Measurements from ENCODE around the gene IMMP2L. TPM values are rescaled to one million over a fixed set of nuclear protein-coding genes. Genes with fewer than 3 reads are reported as not detected.

Gene IMMP2L
- total and polyA plus RNA-seq, 2 of the 8 experiments (the other 6 are each of a cell fraction or from before 2014, with no cell fraction given), result 2.3 to 10.1 TPM

GRCh38 chr7:111192614-111193413 lies 369.5 kb downstream of the IMMP2L start:
- no peak overlapping the region for H3K23ac ChIP-seq (ENCODE audit: insufficient read length)
- no peak overlapping the region for H2BK12ac ChIP-seq (ENCODE audit: low read depth, low read length)
- H3K79me1 ChIP-seq (ENCODE audit: low read depth, low read length), result no peaks in the 10 kb centered on the region
- H4K91ac ChIP-seq (replicated peaks; ENCODE audit: insufficient read length, low read length), result no peak overlapping the region
- H2BK5ac ChIP-seq (ENCODE audit: low read depth, low read length), result no peak overlapping the region
- no peak overlapping the region for H2AK5ac ChIP-seq (ENCODE audit: low read depth, low read length)
- no peak overlapping the region for H3K4me3 ChIP-seq (ENCODE audit: extremely low read depth in 1 of 4, insufficient read depth in 2 of 4, low read depth in 3 of 4, low read length in 4 of 4)
- H3K9me3 ChIP-seq (ENCODE audit: insufficient read depth in 2 of 2, low read depth in 1 of 2, low read length in 1 of 2), result no peaks in the 10 kb centered on the region
- H3K27me3 ChIP-seq (replicated peaks in 1 of 4; ENCODE audit: control insufficient read depth in 3 of 4, extremely low read depth in 1 of 4, insufficient read depth in 3 of 4, low read length in 3 of 4), result no peaks in the 10 kb centered on the region
- no peak overlapping the region for H2BK15ac ChIP-seq (ENCODE audit: low read length)
- ChIA-PET CTCF (ENCODE audit: partially characterized antibody) (interaction anchor here (0.6 kb wide), 1 partner anchor 19 kb away, joined by 3 read pairs; no protein-coding TSS in a partner anchor), POLR2A (ENCODE audit: partially characterized antibody) (no interaction called here)
- no peak overlapping the region for H3K56ac ChIP-seq (replicated peaks; ENCODE audit: insufficient read length, low read depth, low read length)
- no peak for FAIRE-seq
- H3K9ac ChIP-seq (replicated peaks in 1 of 4; ENCODE audit: extremely low read depth in 1 of 4, low read depth in 3 of 4, low read length in 3 of 4), result no peak overlapping the region
- H2BK20ac ChIP-seq (ENCODE audit: low read length), result no peak overlapping the region
- no peaks in the 10 kb centered on the region for H3K36me3 ChIP-seq (ENCODE audit: control insufficient read depth in 2 of 4, insufficient read depth in 4 of 4, low read length in 3 of 4)
- H2AFZ ChIP-seq (ENCODE audit: low read length), result no peak overlapping the region
- H4K8ac ChIP-seq (ENCODE audit: extremely low read depth, insufficient read depth, low read length), result no peak overlapping the region
- peak; percentile 37 for TF ChIP-seq NANOG (IDR thresholded peaks at IDR 0.05; ENCODE audit: insufficient read depth, low read depth, low read length, poor library complexity, severe bottlenecking)
- no peak for TF ChIP-seq HDAC2 (IDR thresholded peaks at IDR 0.05; ENCODE audit: borderline replicate concordance in 1 of 2, low read depth in 2 of 2, low read length in 2 of 2)
- TF ChIP-seq CTBP2 (IDR thresholded peaks at IDR 0.05; ENCODE audit: borderline replicate concordance, insufficient read depth, insufficient read length, low read length), result no peak
- H3K23me2 ChIP-seq (ENCODE audit: low read depth, low read length), result no peaks in the 10 kb centered on the region
- no peak overlapping the region for H3K4ac ChIP-seq (replicated peaks; ENCODE audit: insufficient read length, low read depth, low read length)
- no peaks in the 10 kb centered on the region for H4K20me1 ChIP-seq (replicated peaks in 1 of 2; ENCODE audit: control insufficient read depth in 1 of 2, insufficient read depth in 2 of 2, low read length in 2 of 2)
- no peak overlapping the region for H4K5ac ChIP-seq (ENCODE audit: insufficient read length, low read depth, low read length)
- no peak overlapping the region for H2BK120ac ChIP-seq (replicated peaks; ENCODE audit: low read depth, low read length)
- H3K4me2 ChIP-seq (ENCODE audit: insufficient read depth in 1 of 2, low read depth in 2 of 2, low read length in 2 of 2), result no peak overlapping the region
- H3K4me1 ChIP-seq (replicated peaks in 1 of 4; ENCODE audit: control insufficient read depth in 3 of 4, insufficient read depth in 4 of 4, low read length in 3 of 4), result no peaks in the 10 kb centered on the region
- H3K18ac ChIP-seq (ENCODE audit: extremely low read depth, low read length), result no peak overlapping the region
- H3K79me2 ChIP-seq (ENCODE audit: control insufficient read depth in 1 of 2, insufficient read depth in 2 of 2, low read length in 2 of 2), result no peaks in the 10 kb centered on the region
- H3K14ac ChIP-seq (ENCODE audit: insufficient read length), result no peak overlapping the region
- no peak overlapping the region for H3K27ac ChIP-seq (ENCODE audit: low read depth, low read length)
- no peak for DNase-seq (ENCODE audit: low read depth in 1 of 2, low spot score in 2 of 2)
- 84% methylated on average over 3 of the region's 3 CpGs; no CpG with 5 or more reads in 1 of the 2 experiments for WGBS, 2 experiments (ENCODE audit: extremely low coverage in 1 of 2, insufficient coverage in 1 of 2, insufficient read length in 1 of 2, insufficient replicate concordance in 2 of 2, low coverage in 1 of 2, low lambda C conversion rate in 2 of 2, missing lambda C conversion rate in 1 of 2)

Data from H1 (cell line).